ENCODE results near the gene PLAAT5. TPM values are rescaled to one million over a fixed set of nuclear protein-coding genes. Genes with fewer than 3 reads are reported as not detected.
"Not testable (repeated sequence)": the region's sequence is repeated elsewhere in the genome, so short reads cannot be mapped to it uniquely, and the experiment has no call there.

Gene PLAAT5
- total RNA-seq, 1 donor from 2014 or later = 2.2 TPM

GRCh38 chr11:63534076-63534475 is 43.1 kb upstream of the PLAAT5 start:
- no peak overlapping the region for H3K27ac ChIP-seq
- no peak for ATAC-seq
- intact Hi-C loops (cut with DNase I) = no loop called here
- peaks cover 58% of the 10 kb centered on the region for H3K4me1 ChIP-seq
- no peaks in the 10 kb centered on the region for H3K36me3 ChIP-seq
- no peak for DNase-seq
- H3K4me3 ChIP-seq = no peak overlapping the region
- TF ChIP-seq, protein P1, sequence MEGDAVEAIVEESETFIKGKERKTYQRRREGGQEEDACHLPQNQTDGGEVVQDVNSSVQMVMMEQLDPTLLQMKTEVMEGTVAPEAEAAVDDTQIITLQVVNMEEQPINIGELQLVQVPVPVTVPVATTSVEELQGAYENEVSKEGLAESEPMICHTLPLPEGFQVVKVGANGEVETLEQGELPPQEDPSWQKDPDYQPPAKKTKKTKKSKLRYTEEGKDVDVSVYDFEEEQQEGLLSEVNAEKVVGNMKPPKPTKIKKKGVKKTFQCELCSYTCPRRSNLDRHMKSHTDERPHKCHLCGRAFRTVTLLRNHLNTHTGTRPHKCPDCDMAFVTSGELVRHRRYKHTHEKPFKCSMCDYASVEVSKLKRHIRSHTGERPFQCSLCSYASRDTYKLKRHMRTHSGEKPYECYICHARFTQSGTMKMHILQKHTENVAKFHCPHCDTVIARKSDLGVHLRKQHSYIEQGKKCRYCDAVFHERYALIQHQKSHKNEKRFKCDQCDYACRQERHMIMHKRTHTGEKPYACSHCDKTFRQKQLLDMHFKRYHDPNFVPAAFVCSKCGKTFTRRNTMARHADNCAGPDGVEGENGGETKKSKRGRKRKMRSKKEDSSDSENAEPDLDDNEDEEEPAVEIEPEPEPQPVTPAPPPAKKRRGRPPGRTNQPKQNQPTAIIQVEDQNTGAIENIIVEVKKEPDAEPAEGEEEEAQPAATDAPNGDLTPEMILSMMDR (IDR thresholded peaks at IDR 0.05) = no peak
- H3K27me3 ChIP-seq (ENCODE audit: low read depth) = no peaks in the 10 kb centered on the region
- H3K9me3 ChIP-seq = no peaks in the 10 kb centered on the region

DNA sequence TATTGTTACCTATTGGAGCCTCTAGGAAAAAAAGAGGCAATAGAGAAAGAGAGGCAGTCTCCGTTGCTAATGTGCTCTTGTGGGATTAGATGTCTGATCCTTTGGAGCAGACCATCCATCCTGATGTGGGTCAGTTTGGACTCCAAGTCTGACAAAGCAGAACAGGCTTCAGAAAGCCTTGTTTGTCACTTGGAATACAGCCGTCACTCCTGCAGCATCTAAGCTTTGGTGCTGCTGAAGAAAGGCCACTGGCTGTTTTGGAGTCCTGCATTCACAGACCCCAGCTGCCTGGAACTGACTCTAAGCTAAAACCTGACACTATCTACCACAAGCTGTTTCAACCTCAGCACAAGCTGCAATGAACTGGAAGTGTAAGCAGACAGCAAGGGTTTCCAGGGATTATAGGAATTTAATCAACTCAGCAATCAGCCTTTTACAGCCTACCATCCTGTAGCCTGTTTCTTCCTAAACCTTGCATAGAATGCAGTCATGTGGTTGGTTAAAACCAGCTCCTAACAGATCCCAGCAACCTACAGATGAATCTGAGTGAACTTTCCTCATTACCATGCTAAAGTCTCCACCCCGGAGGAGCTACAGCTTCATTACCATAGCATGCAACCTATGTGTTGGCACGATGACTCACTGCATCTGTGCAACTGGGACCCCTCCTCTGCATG is 42.0 kb upstream of the PLAAT5 start:
- TF ChIP-seq, protein P1 (IDR thresholded peaks at IDR 0.05) = no peak
- H3K4me1 ChIP-seq = peaks cover 47% of the 10 kb centered on the region
- intact Hi-C loops (cut with DNase I) = no loop called here
- H3K9me3 ChIP-seq = no peaks in the 10 kb centered on the region
- no peak overlapping the region for H3K4me3 ChIP-seq
- ATAC-seq = no peak
- H3K27me3 ChIP-seq (ENCODE audit: low read depth) = no peaks in the 10 kb centered on the region
- no peak overlapping the region for H3K27ac ChIP-seq
- no peak for DNase-seq
- no peaks in the 10 kb centered on the region for H3K36me3 ChIP-seq

DNA sequence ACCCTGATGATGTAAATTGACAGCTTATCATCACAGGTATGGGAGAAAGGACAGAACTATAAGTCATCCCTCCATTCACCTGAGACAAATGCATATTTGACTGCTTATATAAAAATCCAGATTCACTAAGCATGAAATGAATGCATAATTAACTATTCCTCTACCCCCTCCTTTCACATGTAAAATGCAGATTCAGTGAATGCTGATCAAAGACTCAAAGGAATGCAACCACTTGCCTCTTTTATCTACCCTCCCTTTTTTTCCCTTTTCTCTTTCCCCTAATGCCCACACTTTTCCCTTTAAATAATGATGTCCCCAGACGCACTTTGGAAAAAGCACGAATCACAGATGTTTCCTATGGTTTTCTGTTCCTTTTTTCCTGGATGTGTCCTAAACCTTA is 41.1 kb upstream of the PLAAT5 start:
- TF ChIP-seq, protein P1 (IDR thresholded peaks at IDR 0.05) = no peak
- intact Hi-C loops (cut with DNase I) = no loop called here
- Histone ChIP-seq H3K4me1 (peaks cover 40% of the 10 kb centered on the region), H3K9me3 (no peaks in the 10 kb centered on the region), H3K27ac (peak overlapping the region; percentile 79), H3K4me3 (no peak overlapping the region), H3K36me3 (no peaks in the 10 kb centered on the region), H3K27me3 (ENCODE audit: low read depth) (no peaks in the 10 kb centered on the region)
- ATAC-seq (no peak), DNase-seq (no peak)

DNA sequence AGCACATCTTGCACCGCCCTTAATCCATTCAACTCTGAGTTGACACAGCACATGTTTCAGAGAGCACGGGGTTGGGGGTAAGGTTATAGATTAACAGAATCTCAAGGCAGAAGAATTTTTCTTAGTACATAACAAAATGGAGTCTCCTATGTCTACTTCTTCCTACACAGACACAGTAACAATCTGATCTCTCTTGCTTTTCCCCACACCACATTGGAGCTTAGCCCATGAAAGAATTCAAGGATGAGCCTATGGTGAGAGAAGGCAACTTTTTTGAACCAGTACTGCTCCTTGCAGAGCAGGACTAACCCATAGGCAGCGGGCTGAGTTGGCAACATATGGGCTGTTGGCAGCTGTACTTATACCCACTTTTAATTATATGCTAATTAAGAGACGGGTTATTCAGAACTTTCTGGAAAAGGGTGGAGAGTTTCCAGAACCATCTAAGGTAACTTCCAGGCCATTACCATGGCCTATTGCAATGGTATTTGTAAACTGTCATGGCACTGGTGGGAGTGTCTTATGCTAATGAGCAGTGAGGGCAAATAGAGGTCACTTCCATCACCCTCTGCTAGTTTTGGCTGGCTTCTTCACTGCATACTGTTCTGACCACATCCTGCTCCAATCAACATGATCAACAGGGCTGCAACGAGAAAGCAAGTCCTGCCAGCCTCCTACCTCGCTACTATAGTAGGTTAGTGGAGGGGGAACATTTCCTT is 40.3 kb upstream of the PLAAT5 start:
- DNase-seq; H3K27me3 ChIP-seq (ENCODE audit: low read depth); intact Hi-C loops (cut with DNase I); H3K36me3 ChIP-seq; H3K4me3 ChIP-seq; H3K9me3 ChIP-seq: not testable (repeated sequence)
- Histone ChIP-seq H3K27ac (peak overlapping the region; percentile 79), H3K4me1 (peaks cover 33% of the 10 kb centered on the region)
- peak; percentile 86 to 95 for ATAC-seq

DNA sequence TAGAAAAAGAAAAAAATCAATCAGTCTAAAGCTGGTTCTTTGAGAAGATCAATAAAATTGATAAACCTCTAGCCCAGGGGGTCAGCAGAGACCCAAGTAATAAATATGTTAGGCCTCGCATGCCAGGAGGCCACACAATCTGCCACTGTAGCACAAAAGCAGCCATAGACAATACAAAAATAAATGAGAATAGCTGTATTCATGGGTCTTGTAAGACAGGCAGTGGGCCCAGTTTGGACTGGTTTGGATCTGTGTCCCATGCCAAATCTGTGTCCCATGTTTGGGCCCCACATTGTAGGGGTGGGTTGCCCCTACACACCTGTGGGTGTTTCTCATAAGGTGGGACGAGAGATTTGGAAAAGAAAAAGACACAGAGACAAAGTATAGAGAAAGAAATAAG is 39.1 kb upstream of the PLAAT5 start:
- peak overlapping the region; percentile 76 for H3K27ac ChIP-seq

GRCh38 chr11:63529373-63529772 is 38.4 kb upstream of the PLAAT5 start:
- H3K4me3 ChIP-seq; intact Hi-C loops (cut with DNase I); DNase-seq; H3K27me3 ChIP-seq (ENCODE audit: low read depth); ATAC-seq; H3K9me3 ChIP-seq; H3K36me3 ChIP-seq: not testable (repeated sequence)
- peak overlapping the region; percentile 76 for H3K27ac ChIP-seq
- peaks cover 25% of the 10 kb centered on the region for H3K4me1 ChIP-seq

More for the DNA sequence above, 39.1 kb upstream of the PLAAT5 start:
- DNase-seq (no peak), ATAC-seq (no peak)
- no peak overlapping the region for H3K4me3 ChIP-seq
- H3K36me3 ChIP-seq = no peaks in the 10 kb centered on the region
- no peaks in the 10 kb centered on the region for H3K9me3 ChIP-seq
- no peaks in the 10 kb centered on the region for H3K27me3 ChIP-seq (ENCODE audit: low read depth)
- H3K4me1 ChIP-seq = peaks cover 25% of the 10 kb centered on the region
- intact Hi-C loops (cut with DNase I) = no loop called here
- TF ChIP-seq, protein P1 (IDR thresholded peaks at IDR 0.05) = no peak

- DNase-seq; H3K4me3 ChIP-seq; H3K27me3 ChIP-seq (ENCODE audit: low read depth); H3K36me3 ChIP-seq; H3K9me3 ChIP-seq; intact Hi-C loops (cut with DNase I): not testable (repeated sequence)
- Histone ChIP-seq H3K4me1 (peaks cover 25% of the 10 kb centered on the region), H3K27ac (peak overlapping the region; percentile 76)
- peak in 1 of 2 donors; percentile 24 for ATAC-seq
Observed at GRCh38 chr11:63528729-63529278, 37.8 kb upstream of the PLAAT5 start.

DNA sequence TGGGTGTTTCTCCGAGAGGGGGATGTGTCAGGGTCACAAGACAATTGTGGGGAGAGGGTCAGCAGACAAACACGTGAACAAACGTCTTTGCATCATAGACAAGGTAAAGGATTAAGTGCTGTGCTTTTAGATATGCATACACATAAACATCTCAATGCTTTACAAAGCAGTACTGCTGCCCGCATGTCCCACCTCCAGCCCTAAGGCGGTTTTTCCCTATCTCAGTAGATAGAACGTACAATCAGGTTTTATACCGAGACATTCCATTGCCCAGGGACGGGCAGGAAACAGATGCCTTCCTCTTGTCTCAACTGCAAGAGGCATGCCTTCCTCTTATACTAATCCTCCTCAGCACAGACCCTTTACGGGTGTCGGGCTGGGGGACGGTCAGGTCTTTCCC is 37.2 kb upstream of the PLAAT5 start:
- DNase-seq; ATAC-seq; H3K4me3 ChIP-seq; intact Hi-C loops (cut with DNase I); H3K27me3 ChIP-seq (ENCODE audit: low read depth); H3K9me3 ChIP-seq; H3K36me3 ChIP-seq: not testable (repeated sequence)
- H3K27ac ChIP-seq = peak overlapping the region; percentile 49
- H3K4me1 ChIP-seq = peaks cover 25% of the 10 kb centered on the region
